ENCODE measurements around the gene GSAP.

DNA sequence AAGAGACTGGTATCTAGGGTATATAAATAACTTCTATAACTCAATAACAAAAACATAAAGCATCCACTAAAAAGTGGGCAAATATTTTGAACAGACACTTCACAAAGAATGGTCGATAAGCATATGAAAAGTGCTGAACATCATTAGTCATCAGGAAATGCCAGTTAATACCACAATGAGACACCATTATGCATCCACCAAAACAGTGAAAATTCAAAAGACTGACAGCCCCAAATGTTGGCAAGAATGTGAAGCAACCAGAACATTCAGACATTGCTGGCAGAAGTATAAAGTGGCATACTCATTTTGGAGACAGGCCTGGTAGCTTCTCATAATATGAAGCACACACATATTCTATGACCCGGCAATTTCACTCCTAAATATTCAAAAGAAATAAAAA is 26.5 kb upstream of the GSAP start:
- TF ChIP-seq, protein P1, sequence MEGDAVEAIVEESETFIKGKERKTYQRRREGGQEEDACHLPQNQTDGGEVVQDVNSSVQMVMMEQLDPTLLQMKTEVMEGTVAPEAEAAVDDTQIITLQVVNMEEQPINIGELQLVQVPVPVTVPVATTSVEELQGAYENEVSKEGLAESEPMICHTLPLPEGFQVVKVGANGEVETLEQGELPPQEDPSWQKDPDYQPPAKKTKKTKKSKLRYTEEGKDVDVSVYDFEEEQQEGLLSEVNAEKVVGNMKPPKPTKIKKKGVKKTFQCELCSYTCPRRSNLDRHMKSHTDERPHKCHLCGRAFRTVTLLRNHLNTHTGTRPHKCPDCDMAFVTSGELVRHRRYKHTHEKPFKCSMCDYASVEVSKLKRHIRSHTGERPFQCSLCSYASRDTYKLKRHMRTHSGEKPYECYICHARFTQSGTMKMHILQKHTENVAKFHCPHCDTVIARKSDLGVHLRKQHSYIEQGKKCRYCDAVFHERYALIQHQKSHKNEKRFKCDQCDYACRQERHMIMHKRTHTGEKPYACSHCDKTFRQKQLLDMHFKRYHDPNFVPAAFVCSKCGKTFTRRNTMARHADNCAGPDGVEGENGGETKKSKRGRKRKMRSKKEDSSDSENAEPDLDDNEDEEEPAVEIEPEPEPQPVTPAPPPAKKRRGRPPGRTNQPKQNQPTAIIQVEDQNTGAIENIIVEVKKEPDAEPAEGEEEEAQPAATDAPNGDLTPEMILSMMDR (IDR thresholded peaks at IDR 0.05) = no peak
- no peak for TF ChIP-seq POLR2AphosphoS5 (IDR thresholded peaks at IDR 0.05; ENCODE audit: insufficient read depth in 1 of 2, low read depth in 1 of 2)
